ENCODE measurements around the gene PDE11A.
"Not testable (repeated sequence)": the region's sequence is repeated elsewhere in the genome, so short reads cannot be mapped to it uniquely, and the experiment has no call there.

Gene PDE11A

GRCh38 chr2:178072383-178073301, at the start of gene PDE11A:
Gene PDE11A, minus strand, starts transcription at chr2:178072777. Its CDS starts 340 bp downstream, at chr2:178072437.
- DNase-seq, result peak; percentile 86

GRCh38 chr2:178119179-178119922, 46.8 kb upstream of the PDE11A start:
- no peak for DNase-seq

- DNase-seq, result no peak
Observed at GRCh38 chr2:178117725-178118124, 45.1 kb upstream of the PDE11A start.

- no peak for DNase-seq
Observed at GRCh38 chr2:178115271-178115670, 42.7 kb upstream of the PDE11A start.

- DNase-seq, result no peak
Observed at GRCh38 chr2:178114462-178114861, 41.9 kb upstream of the PDE11A start.

- DNase-seq, result peak; percentile 94
Observed at GRCh38 chr2:178112202-178113152, 39.9 kb upstream of the PDE11A start, which contains the start of gene RBM45. Gene RBM45, plus strand, starts transcription at chr2:178112437. Its CDS starts 110 bp downstream, at chr2:178112547.

- no peak for DNase-seq
Observed at GRCh38 chr2:178111743-178112142, 39.2 kb upstream of the PDE11A start.

GRCh38 chr2:178110681-178111080, 38.1 kb upstream of the PDE11A start:
- peak; percentile 51 for DNase-seq

GRCh38 chr2:178109813-178110212, 37.2 kb upstream of the PDE11A start:
- DNase-seq, result peak; percentile 67

GRCh38 chr2:178108176-178108575, 35.6 kb upstream of the PDE11A start:
- no peak for DNase-seq

- DNase-seq, result no peak
Observed at GRCh38 chr2:178106053-178106452, 33.5 kb upstream of the PDE11A start.

- DNase-seq, result no peak
Observed at GRCh38 chr2:178105566-178105965, 33.0 kb upstream of the PDE11A start.

GRCh38 chr2:178101321-178102079, 28.9 kb upstream of the PDE11A start:
- DNase-seq, result no peak

- no peak for DNase-seq
Observed at GRCh38 chr2:178093471-178093870, 20.9 kb upstream of the PDE11A start.

GRCh38 chr2:178088774-178089270, 16.2 kb upstream of the PDE11A start:
- no peak for DNase-seq

- no peak for DNase-seq
Observed at GRCh38 chr2:178084273-178084672, 11.7 kb upstream of the PDE11A start.

- DNase-seq, result no peak
Observed at GRCh38 chr2:178082408-178083045, 9.9 kb upstream of the PDE11A start.

GRCh38 chr2:178079279-178079678, 6.7 kb upstream of the PDE11A start:
- not testable (repeated sequence) for DNase-seq

GRCh38 chr2:178076130-178076529, 3.6 kb upstream of the PDE11A start:
- DNase-seq, result no peak

GRCh38 chr2:178075006-178075326, 2.4 kb upstream of the PDE11A start:
- no peak for DNase-seq
